ENCODE data around the gene RSRC2.
"Not testable (repeated sequence)": the region's sequence is repeated elsewhere in the genome, so short reads cannot be mapped to it uniquely, and the experiment has no call there.

Gene RSRC2

DNA sequence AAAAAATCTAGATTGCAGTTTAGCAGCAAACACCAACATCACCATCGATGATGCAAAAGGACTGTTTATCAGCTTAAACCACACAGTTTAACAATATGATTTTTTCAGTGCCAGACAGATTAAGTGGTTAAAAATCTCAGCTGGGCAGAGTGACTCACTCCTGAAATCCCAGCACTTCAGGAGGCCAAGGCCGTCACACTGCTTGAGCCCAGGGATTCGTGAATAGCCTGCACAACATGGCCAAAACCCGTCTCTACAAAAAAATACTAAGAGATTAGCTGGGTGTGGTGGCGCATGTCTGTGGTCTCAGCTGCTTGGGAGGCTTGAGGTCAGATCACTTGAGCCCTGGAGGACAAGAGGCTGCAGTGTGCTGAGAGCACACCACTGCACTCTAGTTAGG is 8.9 kb downstream of the RSRC2 start:
- no peak for DNase-seq

GRCh38 chr12:122516544-122517361 is 10.0 kb downstream of the RSRC2 start:
- no peak for DNase-seq

DNA sequence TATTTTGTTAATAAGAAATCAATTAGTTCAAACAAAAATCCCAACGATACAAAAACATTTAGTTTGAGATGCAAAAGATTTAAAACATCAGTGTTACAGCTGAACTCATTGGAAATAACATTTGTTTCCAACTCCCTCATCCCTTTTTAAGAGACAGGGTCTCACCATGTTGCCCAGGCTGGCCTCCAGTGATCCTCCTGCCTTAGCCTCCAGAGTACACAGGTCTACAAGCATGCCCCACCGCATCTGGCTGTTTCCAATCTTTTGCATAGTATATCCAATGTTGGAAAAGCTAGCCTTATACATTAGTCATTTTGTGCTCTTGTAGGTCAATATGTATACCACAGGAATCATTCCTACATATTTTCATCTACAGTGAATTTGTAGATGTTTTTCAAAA is 11.5 kb downstream of the RSRC2 start:
- DNase-seq, result no peak

DNA sequence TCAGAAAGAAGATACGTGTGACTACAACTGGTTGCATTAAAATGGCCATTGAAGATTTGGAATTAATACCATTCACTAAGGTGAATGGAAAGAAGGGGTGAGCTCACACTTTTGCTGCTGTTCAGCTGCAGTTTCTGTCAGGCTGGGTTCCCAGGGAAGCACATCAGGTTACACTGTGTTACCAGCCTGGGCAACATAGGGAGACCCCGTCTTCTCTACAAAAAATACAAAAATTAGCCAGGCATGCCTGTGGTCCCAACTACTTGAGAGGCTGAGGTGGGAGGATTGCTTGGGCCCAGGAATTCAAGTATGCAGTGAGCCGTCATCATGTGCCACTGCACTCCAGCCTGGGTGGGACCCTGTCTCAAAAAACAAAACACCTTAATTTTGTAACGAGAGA is 13.1 kb downstream of the RSRC2 start:
- DNase-seq, result no peak

DNA sequence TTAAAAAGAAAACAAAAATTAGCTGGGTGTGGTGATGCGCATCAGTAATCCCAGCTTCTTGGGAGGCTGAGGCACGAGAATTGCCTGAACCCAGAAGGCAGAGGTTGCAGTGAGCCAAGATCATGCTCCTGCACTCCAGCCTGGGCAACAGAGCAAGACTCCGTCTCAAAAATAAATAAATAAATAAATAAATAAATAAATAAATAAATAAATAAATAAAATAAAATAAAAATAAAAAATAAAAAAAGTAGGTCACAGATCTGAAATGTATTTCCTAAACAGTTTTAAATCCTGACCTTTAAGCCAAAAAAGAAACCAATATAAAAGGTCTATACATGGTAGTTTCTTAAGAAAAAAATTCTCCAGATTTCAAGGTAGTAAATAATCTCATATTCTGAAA is 13.7 kb downstream of the RSRC2 start:
- DNase-seq, result not testable (repeated sequence)

DNA sequence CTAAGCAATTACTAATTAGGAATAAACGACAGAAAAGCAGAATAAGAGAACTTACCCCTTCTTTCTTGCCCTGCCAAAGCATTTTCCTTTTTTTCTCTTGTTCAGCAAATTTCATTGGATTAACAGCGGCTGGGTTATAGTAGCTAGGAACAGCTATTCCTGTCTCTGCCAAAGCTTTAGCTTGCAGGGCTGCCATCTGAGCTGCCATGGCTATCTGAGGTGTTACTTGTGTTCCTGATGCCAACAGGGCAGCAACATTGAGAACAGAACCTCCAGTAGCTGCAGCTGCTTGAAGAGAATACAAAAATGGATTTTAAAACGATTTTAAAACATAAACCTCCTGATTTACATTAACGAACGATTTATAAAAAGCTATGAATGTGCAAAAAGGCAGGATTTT is 18.6 kb downstream of the RSRC2 start:
- DNase-seq, result no peak

DNA sequence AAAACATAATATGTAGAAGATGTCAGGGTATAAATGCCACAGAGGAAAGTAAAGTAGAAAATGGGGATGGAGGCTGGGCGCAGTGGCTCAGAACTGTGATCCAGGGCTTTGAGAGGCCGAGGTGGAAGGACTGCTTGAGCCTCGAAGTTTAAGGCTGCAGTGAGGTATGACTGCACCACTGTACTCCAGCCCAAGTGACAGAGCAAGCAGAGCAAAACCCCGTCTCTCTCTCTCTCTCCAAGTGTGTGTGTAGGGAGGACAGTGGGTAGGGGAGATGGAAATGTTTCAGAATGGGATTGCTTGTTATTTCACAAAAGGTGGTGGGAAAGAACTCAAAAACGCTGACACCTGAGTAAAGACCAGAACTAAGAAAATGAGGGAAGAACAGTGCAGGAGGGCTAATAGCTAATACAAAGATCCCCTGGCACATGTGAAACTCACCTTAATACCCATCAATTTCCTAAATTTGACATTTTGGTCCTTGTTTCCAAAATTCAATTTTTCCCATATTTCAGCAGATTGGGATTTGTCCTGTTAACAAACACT is 20.3 kb downstream of the RSRC2 start:
- no peak for DNase-seq

- no peak for DNase-seq
Measured at GRCh38 chr12:122505419-122506051, 21.2 kb downstream of the RSRC2 start.

- no peak for DNase-seq
Measured at GRCh38 chr12:122503783-122504590, 22.7 kb downstream of the RSRC2 start.

DNA sequence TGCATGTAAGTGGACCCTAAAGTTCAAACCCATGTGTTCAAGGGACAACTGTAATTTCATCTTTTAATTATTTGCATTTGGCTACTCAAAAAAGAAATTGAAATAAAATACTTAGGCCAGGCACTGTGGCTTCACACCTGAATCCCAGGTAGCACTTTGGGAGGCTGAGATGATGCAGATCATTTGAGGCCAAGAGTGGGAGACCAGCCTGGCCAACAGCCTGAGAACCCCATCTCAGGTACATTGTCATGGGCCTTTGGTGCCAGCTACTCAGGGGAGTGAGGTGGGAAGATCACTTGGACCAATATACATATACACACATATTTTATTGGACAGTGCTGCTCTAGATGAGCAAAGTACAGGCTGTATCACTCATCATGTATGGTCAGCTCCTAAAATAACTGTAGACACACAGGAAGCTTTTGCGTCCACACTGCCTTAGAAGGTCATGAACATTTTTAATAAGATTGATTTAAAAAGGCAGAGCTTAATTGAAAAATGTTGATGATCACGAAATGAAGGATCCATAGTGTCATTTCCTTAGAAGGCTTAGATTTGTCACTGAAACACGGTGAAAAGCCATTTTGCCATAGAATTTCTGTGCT is 23.5 kb downstream of the RSRC2 start:
- DNase-seq, result no peak

- DNase-seq, result no peak
Measured at GRCh38 chr12:122501489-122501989, 25.2 kb downstream of the RSRC2 start.

DNA sequence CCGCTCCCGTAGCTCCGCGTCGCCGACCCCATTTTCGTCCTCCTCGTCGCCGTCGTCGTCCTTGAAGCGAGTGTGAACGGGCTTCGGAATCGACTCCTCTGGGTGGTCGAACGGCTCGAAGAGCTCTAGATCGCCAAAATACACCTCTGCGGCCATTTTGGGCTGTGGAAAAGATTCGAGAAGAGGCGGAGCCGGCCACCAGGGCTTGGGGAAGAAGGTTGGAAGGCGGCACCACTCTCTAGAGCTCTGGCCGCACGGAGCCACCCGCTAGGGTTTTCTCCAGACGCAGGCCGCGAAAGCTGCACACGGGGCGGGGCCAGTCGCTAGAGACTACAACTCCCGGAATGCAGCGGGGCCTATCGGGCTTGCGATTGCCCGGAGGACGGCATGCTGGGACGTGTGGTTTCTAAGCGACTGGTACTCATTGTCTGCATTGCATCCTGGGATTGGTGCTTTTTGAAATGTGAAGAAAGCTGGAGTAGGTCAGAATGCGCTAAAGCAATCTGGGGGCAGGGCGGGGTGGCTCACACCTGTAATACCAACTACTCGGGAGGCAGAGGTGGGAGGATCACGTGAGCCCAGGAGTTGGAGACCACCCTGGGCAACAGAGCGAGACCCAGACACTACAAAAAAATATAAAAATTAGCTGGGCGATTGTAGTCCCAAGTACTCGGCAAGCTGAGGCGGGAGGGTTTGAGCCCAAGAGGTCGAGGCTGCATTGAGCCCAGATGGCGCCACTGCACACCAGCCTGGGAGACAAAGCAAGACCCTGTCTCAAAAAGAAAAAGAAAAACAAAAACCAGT is 25.8 kb downstream of the RSRC2 start, which contains the start of gene ZCCHC8:
ZCCHC8 (minus strand) TSS at position 248 of the 804 bp plus-strand sequence; CDS start at position 156, 92 bp downstream.
- DNase-seq, result peak; percentile 99

DNA sequence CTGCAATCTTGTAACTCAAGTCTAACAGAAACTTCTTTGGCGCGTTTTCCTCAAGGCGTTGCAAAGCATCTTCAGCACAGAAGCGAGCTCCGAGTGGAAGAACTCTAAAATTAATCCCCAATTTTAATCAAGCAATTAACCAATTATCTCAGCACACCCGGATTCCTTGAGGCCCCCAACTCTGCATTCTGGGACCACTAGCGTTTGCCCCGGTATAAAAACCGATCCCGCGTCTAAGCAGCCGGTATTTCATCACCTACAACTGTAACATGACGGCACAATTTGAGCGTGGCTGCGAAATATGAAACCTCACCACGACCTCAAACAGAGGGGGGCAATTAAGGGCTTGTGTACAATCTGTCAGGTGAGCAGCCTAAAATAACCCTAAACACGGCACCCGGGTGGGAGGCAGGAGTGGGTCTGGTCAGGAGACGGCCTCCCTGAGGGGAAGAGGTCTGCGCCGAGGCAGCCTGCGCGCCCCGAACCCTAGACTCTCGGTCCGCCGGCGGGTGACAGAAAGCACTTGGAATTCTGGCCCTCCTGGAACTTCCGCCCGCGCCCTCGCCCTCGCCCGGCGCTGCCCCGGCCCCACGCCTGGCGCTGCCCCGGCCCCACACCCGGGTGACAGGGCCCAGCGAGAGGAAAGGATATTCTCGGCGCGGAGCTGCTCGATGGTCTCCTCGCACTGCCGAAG is 26.6 kb downstream of the RSRC2 start:
- peak; percentile 78 for DNase-seq

- no peak for DNase-seq
Measured at GRCh38 chr12:122495258-122495657, 31.5 kb downstream of the RSRC2 start.

- not testable (repeated sequence) for DNase-seq
Measured at GRCh38 chr12:122493222-122493621, 33.5 kb downstream of the RSRC2 start.

- no peak for DNase-seq
Measured at GRCh38 chr12:122491991-122492390, 34.7 kb downstream of the RSRC2 start.

- no peak for DNase-seq
Measured at GRCh38 chr12:122489038-122489437, 37.7 kb downstream of the RSRC2 start.

DNA sequence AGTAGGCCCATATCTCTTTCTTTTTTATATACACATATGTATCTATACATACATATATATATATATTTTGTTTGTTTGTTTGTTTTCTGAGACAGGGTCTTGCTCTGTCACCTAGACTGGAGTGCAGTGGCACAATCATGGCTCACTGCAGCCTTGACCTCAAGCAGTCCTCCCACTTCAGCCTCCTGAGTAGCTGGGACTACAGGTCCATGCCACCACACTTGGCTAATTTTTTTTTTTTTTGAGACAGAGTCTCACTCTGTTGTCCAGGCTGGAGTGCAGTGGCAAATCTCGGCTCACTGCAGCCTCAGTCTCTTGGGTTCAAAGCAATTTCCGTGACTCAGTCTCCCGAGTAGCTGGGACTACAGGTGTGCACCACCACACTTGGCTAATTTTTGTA is 38.9 kb downstream of the RSRC2 start:
- not testable (repeated sequence) for DNase-seq

- DNase-seq, result no peak
Measured at GRCh38 chr12:122486805-122487426, 39.8 kb downstream of the RSRC2 start.

GRCh38 chr12:122486360-122486759 is 40.4 kb downstream of the RSRC2 start:
- DNase-seq, result peak; percentile 48

- DNase-seq, result not testable (repeated sequence)
Measured at GRCh38 chr12:122484385-122484784, 42.4 kb downstream of the RSRC2 start.
